Activated B cell treated with CpG ODN at 0.5 μM for 24 hours (primary cell): ENCODE data around the gene SH3RF3. TPM values are rescaled to one million over a fixed set of nuclear protein-coding genes. Genes with fewer than 3 reads are reported as not detected.

Experiments used
- ATAC-seq: fragments of 200-7000 bp; cut with Tn5 transposase; one replicate; pipeline ENCODE4 v1.10.0; 2021; ENCODE audit warnings: low read depth, mild to moderate bottlenecking, moderate library complexity
- CTCF ChIA-PET: fragments of 350-600 bp; sonication (Branson Sonifier 250); formaldehyde crosslinking; loops from one replicate; lab custom pipeline; 2021; ENCODE audit warnings: antibody characterized with exemption; lab: Charles Lee
- POLR2A ChIA-PET: fragments of 350-600 bp; sonication (Branson Sonifier 250); formaldehyde crosslinking; loops from one replicate; lab custom pipeline; 2021; ENCODE audit warnings: antibody characterized with exemption; lab: Charles Lee
- DNase-seq: peaks from one replicate; pipeline ENCODE4 v3.0.0; 2022
- H3K27ac Mint-ChIP-seq: one replicate; pipeline ENCODE4 v1.8.0; 2020; ENCODE audit warnings: mixed read lengths
- H3K27me3 Mint-ChIP-seq: one replicate; pipeline ENCODE4 v1.8.0; 2021; ENCODE audit warnings: mixed read lengths
- H3K36me3 Mint-ChIP-seq: one replicate; pipeline ENCODE4 v1.8.0; 2021; ENCODE audit warnings: low read depth, mixed read lengths
- H3K4me1 Mint-ChIP-seq: one replicate; pipeline ENCODE4 v1.8.0; 2021; ENCODE audit warnings: mixed read lengths
- H3K4me3 Mint-ChIP-seq: one replicate; pipeline ENCODE4 v1.8.0; 2020; ENCODE audit warnings: mild to moderate bottlenecking, mixed read lengths
- H3K9me3 Mint-ChIP-seq: one replicate; pipeline ENCODE4 v1.8.0; 2020; ENCODE audit warnings: mixed read lengths
- intact Hi-C: fragments of 100-400 bp; cut with micrococcal nuclease; formaldehyde crosslinking; loops from one replicate; pipeline ENCODE4 v1.15.1; 2024
- total RNA-seq: library from RNA; stranded (reverse); gene quantifications from 2 replicates; pipeline ENCODE4 v1.2.3, GENCODE V29; 2022
- TF ChIP-seq, protein P1 (sequence below): fragments of 200-600 bp; IDR thresholded peaks from one replicate; pipeline ENCODE4 v1.8.0; 2022; ENCODE audit warnings: antibody characterized with exemption, mild to moderate bottlenecking

SH3RF3 gene
- total RNA-seq, 1 donor from 2014 or later = 0.09 TPM

- Mint-ChIP-seq H3K27me3 (no peaks in the 10 kb centered on the region), H3K27ac (no peak overlapping the region), H3K4me3 (no peak overlapping the region), H3K4me1 (peaks cover 24% of the 10 kb centered on the region), H3K36me3 (no peaks in the 10 kb centered on the region), H3K9me3 (no peaks in the 10 kb centered on the region)
- ChIA-PET POLR2A (no interaction called here), CTCF (no interaction called here)
- DNase-seq = no peak
- ATAC-seq = no peak
- intact Hi-C loops = no loop called here
- TF ChIP-seq, protein P1, sequence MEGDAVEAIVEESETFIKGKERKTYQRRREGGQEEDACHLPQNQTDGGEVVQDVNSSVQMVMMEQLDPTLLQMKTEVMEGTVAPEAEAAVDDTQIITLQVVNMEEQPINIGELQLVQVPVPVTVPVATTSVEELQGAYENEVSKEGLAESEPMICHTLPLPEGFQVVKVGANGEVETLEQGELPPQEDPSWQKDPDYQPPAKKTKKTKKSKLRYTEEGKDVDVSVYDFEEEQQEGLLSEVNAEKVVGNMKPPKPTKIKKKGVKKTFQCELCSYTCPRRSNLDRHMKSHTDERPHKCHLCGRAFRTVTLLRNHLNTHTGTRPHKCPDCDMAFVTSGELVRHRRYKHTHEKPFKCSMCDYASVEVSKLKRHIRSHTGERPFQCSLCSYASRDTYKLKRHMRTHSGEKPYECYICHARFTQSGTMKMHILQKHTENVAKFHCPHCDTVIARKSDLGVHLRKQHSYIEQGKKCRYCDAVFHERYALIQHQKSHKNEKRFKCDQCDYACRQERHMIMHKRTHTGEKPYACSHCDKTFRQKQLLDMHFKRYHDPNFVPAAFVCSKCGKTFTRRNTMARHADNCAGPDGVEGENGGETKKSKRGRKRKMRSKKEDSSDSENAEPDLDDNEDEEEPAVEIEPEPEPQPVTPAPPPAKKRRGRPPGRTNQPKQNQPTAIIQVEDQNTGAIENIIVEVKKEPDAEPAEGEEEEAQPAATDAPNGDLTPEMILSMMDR = no peak
These were observed 114.7 kb downstream of the SH3RF3 start for GRCh38 chr2:109243526-109244303.

DNA sequence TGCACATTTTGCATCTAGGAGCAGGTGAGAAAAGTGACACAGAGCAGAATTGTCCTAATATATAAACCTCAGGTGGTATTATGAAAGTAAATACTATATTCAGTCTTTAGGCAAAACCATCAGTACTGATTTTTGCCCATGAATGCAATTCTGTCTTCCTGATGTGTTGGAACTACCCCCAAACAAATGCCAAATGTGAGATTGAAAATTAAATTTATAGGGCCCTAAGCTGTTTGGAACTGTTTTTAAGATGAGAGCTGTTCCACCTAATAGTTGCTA, 115.2 kb downstream of the SH3RF3 start:
- POLR2A ChIA-PET = no interaction called here
- Mint-ChIP-seq H3K4me1 (peaks cover 18% of the 10 kb centered on the region), H3K27me3 (no peaks in the 10 kb centered on the region), H3K4me3 (no peak overlapping the region), H3K36me3 (no peaks in the 10 kb centered on the region), H3K9me3 (no peaks in the 10 kb centered on the region), H3K27ac (no peak overlapping the region)
- CTCF ChIA-PET = no interaction called here
- ATAC-seq = no peak
- no peak for DNase-seq
- TF ChIP-seq, protein P1 = no peak
- intact Hi-C loops = no loop called here

- Mint-ChIP-seq H3K27ac (no peak overlapping the region), H3K4me1 (peaks cover 12% of the 10 kb centered on the region), H3K27me3 (no peaks in the 10 kb centered on the region), H3K4me3 (no peak overlapping the region), H3K9me3 (no peaks in the 10 kb centered on the region), H3K36me3 (no peaks in the 10 kb centered on the region)
- no peak for DNase-seq
- TF ChIP-seq, protein P1 = no peak
- intact Hi-C loops = no loop called here
- ATAC-seq = no peak
- ChIA-PET POLR2A (no interaction called here), CTCF (no interaction called here)
These were observed 115.9 kb downstream of the SH3RF3 start for GRCh38 chr2:109244750-109245382.

GRCh38 chr2:109246176-109246575, 117.2 kb downstream of the SH3RF3 start:
- no peaks in the 10 kb centered on the region for H3K36me3 Mint-ChIP-seq
- ChIA-PET CTCF (no interaction called here), POLR2A (no interaction called here)
- intact Hi-C loops = no loop called here
- peaks cover 12% of the 10 kb centered on the region for H3K4me1 Mint-ChIP-seq
- no peaks in the 10 kb centered on the region for H3K27me3 Mint-ChIP-seq
- ATAC-seq (no peak), DNase-seq (no peak)
- no peaks in the 10 kb centered on the region for H3K9me3 Mint-ChIP-seq
- H3K27ac Mint-ChIP-seq = no peak overlapping the region
- TF ChIP-seq, protein P1 = no peak
- no peak overlapping the region for H3K4me3 Mint-ChIP-seq

GRCh38 chr2:109246616-109247015, 117.6 kb downstream of the SH3RF3 start:
- no peaks in the 10 kb centered on the region for H3K36me3 Mint-ChIP-seq
- TF ChIP-seq, protein P1 = no peak
- H3K4me1 Mint-ChIP-seq = peaks cover 12% of the 10 kb centered on the region
- no peaks in the 10 kb centered on the region for H3K9me3 Mint-ChIP-seq
- H3K27me3 Mint-ChIP-seq = no peaks in the 10 kb centered on the region
- CTCF ChIA-PET = no interaction called here
- ATAC-seq = no peak
- no peak for DNase-seq
- H3K27ac Mint-ChIP-seq = no peak overlapping the region
- intact Hi-C loops = no loop called here
- no peak overlapping the region for H3K4me3 Mint-ChIP-seq
- POLR2A ChIA-PET = no interaction called here
